SK-N-SH (cell line): ENCODE measurements around the gene CRIM1. TPM values are rescaled to one million over a fixed set of nuclear protein-coding genes. Genes with fewer than 3 reads are reported as not detected.
A peak's percentile ranks its signal among the peaks of the same experiment; 100 is the strongest.

ENCODE experiments used
- CTCF ChIA-PET: fragments of 300-600, 350-600 bp; formaldehyde crosslinking; extraction: SDS; loops from one replicate; lab custom pipeline; 2021; lab: Yijun Ruan, JAX
- POLR2A ChIA-PET: fragments of 350-600 bp; sonication (Branson Sonifier 250); formaldehyde crosslinking; extraction: SDS; loops from one replicate; lab custom pipeline; 2020; ENCODE audit warnings: antibody characterized with exemption, inconsistent platforms; lab: Yijun Ruan, JAX
- DNase-seq: peaks from one replicate; pipeline ENCODE4 v3.0.0; 2012
- H2AFZ ChIP-seq: fragments of 200-600 bp; sonication (generic); 2 replicates; pipeline ENCODE4 v1.8.1; 2016; ENCODE audit warnings: antibody characterized with exemption, mild to moderate bottlenecking, low read depth
- H3F3A ChIP-seq: fragments of 200-600 bp; sonication (generic); replicated peaks from 2 replicates; pipeline ENCODE3; 2016; ENCODE audit warnings: antibody characterized with exemption, mild to moderate bottlenecking; ENCODE audit not compliant: insufficient read depth
- H3K27ac ChIP-seq, 2 experiments: fragments of 200-500 bp in 1 of 2; fragments of 200-600 bp in 1 of 2; sonication (Bioruptor generic) in 1 of 2; sonication (generic), shearing (Covaris generic) in 1 of 2; 2 replicates each; pipeline versions ENCODE4 v1.5.1 to v1.6.1; 2014 to 2016; ENCODE audit warnings: low read depth in 2 of 2, inconsistent platforms in 1 of 2, low read length in 1 of 2, mild to moderate bottlenecking in 1 of 2, mixed read lengths in 1 of 2
- H3K27me3 ChIP-seq: fragments of 200-600 bp; sonication (generic), shearing (Covaris generic); 2 replicates; pipeline ENCODE4 v1.6.1; 2016; ENCODE audit warnings: mixed run types; ENCODE audit not compliant: insufficient read depth
- H3K36me3 ChIP-seq, 2 experiments: fragments of 200-500 bp in 1 of 2; fragments of 200-600 bp in 1 of 2; sonication (Bioruptor generic) in 1 of 2; sonication (generic) in 1 of 2; replicated peaks in 1 of 2; 2 replicates each; pipeline versions ENCODE3 to v1.5.1; 2014 to 2016; ENCODE audit warnings: low read length in 1 of 2, mild to moderate bottlenecking in 1 of 2; ENCODE audit not compliant: insufficient read depth in 2 of 2, control insufficient read depth in 1 of 2
- H3K4me1 ChIP-seq, 2 experiments: fragments of 200-500 bp in 1 of 2; fragments of 200-600 bp in 1 of 2; sonication (Bioruptor generic) in 1 of 2; sonication (generic), shearing (Covaris generic) in 1 of 2; 2 replicates each; pipeline versions ENCODE4 v1.5.1 to v1.6.1; 2014 to 2016; ENCODE audit warnings: low read depth in 1 of 2, low read length in 1 of 2, mixed run types in 1 of 2; ENCODE audit not compliant: insufficient read depth in 2 of 2, control insufficient read depth in 1 of 2
- H3K4me2 ChIP-seq: fragments of 200-600 bp; sonication (generic), shearing (Covaris generic); 2 replicates; pipeline ENCODE4 v1.6.1; 2017; ENCODE audit warnings: mixed run types
- H3K4me3 ChIP-seq, 2 experiments: fragments of 200-500 bp in 1 of 2; fragments of 200-600 bp in 1 of 2; sonication (Bioruptor generic) in 1 of 2; sonication (generic), shearing (Covaris generic) in 1 of 2; 2 replicates each; pipeline versions ENCODE4 v1.5.1 to v1.8.1; 2014 to 2016; ENCODE audit warnings: low read depth in 2 of 2, inconsistent platforms in 1 of 2, low read length in 1 of 2, mild to moderate bottlenecking in 1 of 2, mixed read lengths in 1 of 2, moderate library complexity in 1 of 2
- H3K79me2 ChIP-seq: fragments of 200-600 bp; sonication (generic); 2 replicates; pipeline ENCODE4 v1.8.1; 2017; ENCODE audit warnings: mild to moderate bottlenecking; ENCODE audit not compliant: insufficient read depth
- H3K9ac ChIP-seq: fragments of 200-600 bp; sonication (generic); 2 replicates; pipeline ENCODE4 v1.6.1; 2017; ENCODE audit warnings: mixed run types
- H3K9me2 ChIP-seq: fragments of 200-600 bp; sonication (generic); 2 replicates; pipeline ENCODE4 v1.6.1; 2017; ENCODE audit warnings: mixed run types
- H3K9me3 ChIP-seq: fragments of 200-600 bp; sonication (generic); 2 replicates; pipeline ENCODE4 v1.6.1; 2017; ENCODE audit warnings: mixed run types, mild to moderate bottlenecking, moderate library complexity
- H4K20me1 ChIP-seq: fragments of 200-600 bp; sonication (generic); 2 replicates; pipeline ENCODE4 v1.6.1; 2017; ENCODE audit warnings: mild to moderate bottlenecking, mixed run types; ENCODE audit not compliant: insufficient read depth
- CTCF ChIP-seq: fragments of 200-600 bp; sonication (generic); IDR thresholded peaks from 2 replicates; pipeline ENCODE4 v1.6.1; 2017; ENCODE audit warnings: antibody characterized with exemption, mild to moderate bottlenecking, moderate library complexity
- ELF1 ChIP-seq: IDR thresholded peaks from 2 replicates; pipeline ENCODE4 v1.4.0; 2012
- EZH2phosphoT487 ChIP-seq: fragments of 200-600 bp; sonication (generic); IDR thresholded peaks from 2 replicates; pipeline ENCODE4 v1.6.1; 2017; ENCODE audit warnings: low read depth, mixed run types, mild to moderate bottlenecking, antibody characterized with exemption, moderate library complexity, borderline replicate concordance
- FOXJ3 ChIP-seq: sonication (generic); formaldehyde crosslinking; IDR thresholded peaks from 2 replicates; pipeline ENCODE4 v1.5.1; 2020; ENCODE audit warnings: mild to moderate bottlenecking, missing genetic modification reagents
- JUND ChIP-seq: IDR thresholded peaks from 2 replicates; pipeline ENCODE4 v1.4.0; 2012
- MEF2A ChIP-seq: IDR thresholded peaks from 2 replicates; pipeline ENCODE4 v1.4.0; 2012; ENCODE audit warnings: low read depth, borderline replicate concordance
- PBX3 ChIP-seq: IDR thresholded peaks from 2 replicates; pipeline ENCODE4; 2012
- POLR2AphosphoS5 ChIP-seq: IDR thresholded peaks from 2 replicates; pipeline ENCODE4 v1.6.1; 2012; ENCODE audit warnings: low read depth, low read length
- RFX5 ChIP-seq: IDR thresholded peaks from 2 replicates; pipeline ENCODE4 v1.6.1; 2012; ENCODE audit warnings: mild to moderate bottlenecking, improper control_type of control experiment, low read length
- RXRA ChIP-seq: IDR thresholded peaks from 2 replicates; pipeline ENCODE4 v1.4.0; 2012; ENCODE audit warnings: low read depth, mild to moderate bottlenecking, borderline replicate concordance
- TCF12 ChIP-seq: IDR thresholded peaks from 2 replicates; pipeline ENCODE4 v1.4.0; 2012
- TEAD4 ChIP-seq: IDR thresholded peaks from 2 replicates; pipeline ENCODE4 v1.4.0; 2012; ENCODE audit warnings: mild to moderate bottlenecking, borderline replicate concordance; ENCODE audit not compliant: insufficient read depth
- WGBS: methylation state at CpG from one replicate; pipeline ENCODE4 v1.1.6; 2017; ENCODE audit warnings: low lambda C conversion rate; 5-methylcytosine and 5-hydroxymethylcytosine counted together
- polyA plus RNA-seq, 3 experiments: library from polyadenylated mRNA; depleted of rRNA; stranded (reverse); fragments of >200 nt; gene quantifications; 2 replicates each; pipeline ENCODE4 v1.2.3, GENCODE V29; 2012
- TF ChIP-seq, protein P1 (sequence below): IDR thresholded peaks from 2 replicates; pipeline ENCODE4 v1.6.1; 2012; ENCODE audit warnings: mild to moderate bottlenecking, low read depth, low read length, moderate library complexity
- TF ChIP-seq, protein P2 (sequence below): IDR thresholded peaks from 2 replicates; pipeline ENCODE4 v1.4.0; 2012; ENCODE audit warnings: low read depth
- TF ChIP-seq, protein P3 (sequence below): fragments of 150-350 bp; IDR thresholded peaks from 2 replicates; pipeline ENCODE4 v1.6.1; 2017; ENCODE audit warnings: antibody characterized with exemption, low read length, low read depth, borderline replicate concordance

The CRIM1 gene
- polyA plus RNA-seq, 1 of the 3 experiments (the other 2 are of a cell fraction): 244 TPM

DNA sequence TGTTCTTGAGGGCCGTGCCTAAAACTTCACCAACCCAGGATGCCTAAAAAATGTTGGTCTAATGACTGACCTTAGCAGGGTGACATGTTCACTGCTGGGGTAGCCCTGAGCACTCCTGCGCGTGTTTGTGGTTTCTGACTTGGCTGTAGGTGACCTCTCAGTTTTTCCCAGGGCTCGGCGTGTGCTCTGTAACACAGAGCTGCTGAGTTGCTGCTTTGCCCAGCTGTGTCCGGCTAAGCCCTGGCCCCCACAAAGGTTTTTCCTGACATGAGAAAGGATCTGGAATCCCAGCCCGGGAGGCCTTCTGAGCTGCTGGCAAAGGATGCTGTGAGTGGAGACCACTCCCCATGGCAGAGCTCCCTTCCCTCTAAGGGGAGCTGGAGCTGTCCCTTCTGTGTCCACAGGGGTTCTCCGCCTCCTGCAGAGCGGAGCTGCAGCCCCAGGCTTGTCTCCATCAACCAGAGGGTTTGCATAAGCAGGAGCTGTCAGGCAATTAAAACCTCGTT is 52.7 kb downstream of the CRIM1 start:
- no peak for DNase-seq
- ChIA-PET POLR2A (no interaction called here), CTCF (interaction anchor here (0.9 kb wide), 1 partner anchor 256 kb away, joined by 4 read pairs; no protein-coding TSS in a partner anchor)
- H3K79me2 ChIP-seq: peaks cover 97% of the 10 kb centered on the region
- no peak overlapping the region for H3K9ac ChIP-seq
- TF ChIP-seq EZH2phosphoT487 (no peak), CTCF (0 out of 2 replicates have a peak, but pooled peaks have one; percentile 10), RFX5 (no peak), RXRA (no peak), ELF1 (no peak)
- H3K9me2 ChIP-seq: no peaks in the 10 kb centered on the region
- no peaks in the 10 kb centered on the region for H3K27me3 ChIP-seq
- 53% methylated on average over 10 of the region's 10 CpGs for WGBS
- H3K4me2 ChIP-seq: peak overlapping the region; percentile 38; the same call in 1 of the 2 replicates
- H3F3A ChIP-seq: peaks cover 60% of the 10 kb centered on the region
- H3K4me1 ChIP-seq: peaks cover 0 to 82% of the 10 kb centered on the region in 2 experiments
- H4K20me1 ChIP-seq: peaks cover 27% of the 10 kb centered on the region
- no peak overlapping the region for H2AFZ ChIP-seq
- peaks cover 0 to 10% of the 10 kb centered on the region in 2 experiments for H3K36me3 ChIP-seq
- no peak overlapping the region for H3K4me3 ChIP-seq
- H3K27ac ChIP-seq: peak overlapping the region; percentile 50 to 99; a peak in 3 of 4 replicates
- H3K9me3 ChIP-seq: no peaks in the 10 kb centered on the region

DNA sequence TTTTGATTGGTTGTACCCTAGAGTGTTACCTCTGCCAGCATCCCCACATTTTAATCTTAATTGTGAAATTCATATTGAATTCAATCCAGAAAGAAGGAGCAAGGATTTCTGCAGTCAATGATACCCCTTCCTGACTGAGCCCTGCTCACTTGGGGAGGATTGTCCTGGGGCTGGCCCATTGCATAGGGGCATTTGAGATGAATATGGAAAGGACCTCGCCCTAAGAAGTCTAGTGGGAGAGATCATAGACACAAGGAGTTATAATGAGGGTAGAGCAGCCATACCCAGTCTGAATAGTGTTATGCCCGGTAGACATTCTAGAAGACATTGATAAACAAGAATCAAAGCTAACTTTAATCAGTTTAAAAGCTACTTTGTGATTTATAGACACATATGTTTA is 53.8 kb downstream of the CRIM1 start:
- TF ChIP-seq CTCF (no peak), PBX3 (no peak), RXRA (no peak), FOXJ3 (CRISPR knock-in tag) (no peak), MEF2A (no peak), TCF12 (no peak), TEAD4 (no peak), ELF1 (no peak), POLR2AphosphoS5 (no peak), JUND (no peak)
- TF ChIP-seq, protein P1, sequence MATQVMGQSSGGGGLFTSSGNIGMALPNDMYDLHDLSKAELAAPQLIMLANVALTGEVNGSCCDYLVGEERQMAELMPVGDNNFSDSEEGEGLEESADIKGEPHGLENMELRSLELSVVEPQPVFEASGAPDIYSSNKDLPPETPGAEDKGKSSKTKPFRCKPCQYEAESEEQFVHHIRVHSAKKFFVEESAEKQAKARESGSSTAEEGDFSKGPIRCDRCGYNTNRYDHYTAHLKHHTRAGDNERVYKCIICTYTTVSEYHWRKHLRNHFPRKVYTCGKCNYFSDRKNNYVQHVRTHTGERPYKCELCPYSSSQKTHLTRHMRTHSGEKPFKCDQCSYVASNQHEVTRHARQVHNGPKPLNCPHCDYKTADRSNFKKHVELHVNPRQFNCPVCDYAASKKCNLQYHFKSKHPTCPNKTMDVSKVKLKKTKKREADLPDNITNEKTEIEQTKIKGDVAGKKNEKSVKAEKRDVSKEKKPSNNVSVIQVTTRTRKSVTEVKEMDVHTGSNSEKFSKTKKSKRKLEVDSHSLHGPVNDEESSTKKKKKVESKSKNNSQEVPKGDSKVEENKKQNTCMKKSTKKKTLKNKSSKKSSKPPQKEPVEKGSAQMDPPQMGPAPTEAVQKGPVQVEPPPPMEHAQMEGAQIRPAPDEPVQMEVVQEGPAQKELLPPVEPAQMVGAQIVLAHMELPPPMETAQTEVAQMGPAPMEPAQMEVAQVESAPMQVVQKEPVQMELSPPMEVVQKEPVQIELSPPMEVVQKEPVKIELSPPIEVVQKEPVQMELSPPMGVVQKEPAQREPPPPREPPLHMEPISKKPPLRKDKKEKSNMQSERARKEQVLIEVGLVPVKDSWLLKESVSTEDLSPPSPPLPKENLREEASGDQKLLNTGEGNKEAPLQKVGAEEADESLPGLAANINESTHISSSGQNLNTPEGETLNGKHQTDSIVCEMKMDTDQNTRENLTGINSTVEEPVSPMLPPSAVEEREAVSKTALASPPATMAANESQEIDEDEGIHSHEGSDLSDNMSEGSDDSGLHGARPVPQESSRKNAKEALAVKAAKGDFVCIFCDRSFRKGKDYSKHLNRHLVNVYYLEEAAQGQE: no peak
- TF ChIP-seq, protein P2, sequence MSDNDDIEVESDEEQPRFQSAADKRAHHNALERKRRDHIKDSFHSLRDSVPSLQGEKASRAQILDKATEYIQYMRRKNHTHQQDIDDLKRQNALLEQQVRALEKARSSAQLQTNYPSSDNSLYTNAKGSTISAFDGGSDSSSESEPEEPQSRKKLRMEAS: no peak
- TF ChIP-seq, protein P3, sequence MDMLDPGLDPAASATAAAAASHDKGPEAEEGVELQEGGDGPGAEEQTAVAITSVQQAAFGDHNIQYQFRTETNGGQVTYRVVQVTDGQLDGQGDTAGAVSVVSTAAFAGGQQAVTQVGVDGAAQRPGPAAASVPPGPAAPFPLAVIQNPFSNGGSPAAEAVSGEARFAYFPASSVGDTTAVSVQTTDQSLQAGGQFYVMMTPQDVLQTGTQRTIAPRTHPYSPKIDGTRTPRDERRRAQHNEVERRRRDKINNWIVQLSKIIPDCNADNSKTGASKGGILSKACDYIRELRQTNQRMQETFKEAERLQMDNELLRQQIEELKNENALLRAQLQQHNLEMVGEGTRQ: no peak
- Histone ChIP-seq H3K9ac (no peak overlapping the region), H4K20me1 (peaks cover 32% of the 10 kb centered on the region), H3K9me3 (no peaks in the 10 kb centered on the region), H3K4me1 (peaks cover 0 to 83% of the 10 kb centered on the region in 2 experiments), H3K4me3 (no peak overlapping the region), H3K27me3 (no peaks in the 10 kb centered on the region), H2AFZ (no peak overlapping the region), H3K9me2 (no peaks in the 10 kb centered on the region), H3K4me2 (peak overlapping the region; percentile 38; the same call in 1 of the 2 replicates), H3K36me3 (peaks cover 0 to 18% of the 10 kb centered on the region in 2 experiments), H3F3A (peaks cover 56% of the 10 kb centered on the region), H3K27ac (peak overlapping the region; percentile 14 to 99; a peak in 3 of 4 replicates), H3K79me2 (peaks cover 100% of the 10 kb centered on the region)
- DNase-seq: no peak
- POLR2A ChIA-PET: no interaction called here
- WGBS: 85% methylated on average over 2 of the region's 2 CpGs
- CTCF ChIA-PET: no interaction called here
